ENCODE measurements around the gene IQGAP2. TPM values are rescaled to one million over a fixed set of nuclear protein-coding genes. Genes with fewer than 3 reads are reported as not detected.

The IQGAP2 gene
- total RNA-seq, 2 experiments from 2014 or later: 118 to 124 TPM

DNA sequence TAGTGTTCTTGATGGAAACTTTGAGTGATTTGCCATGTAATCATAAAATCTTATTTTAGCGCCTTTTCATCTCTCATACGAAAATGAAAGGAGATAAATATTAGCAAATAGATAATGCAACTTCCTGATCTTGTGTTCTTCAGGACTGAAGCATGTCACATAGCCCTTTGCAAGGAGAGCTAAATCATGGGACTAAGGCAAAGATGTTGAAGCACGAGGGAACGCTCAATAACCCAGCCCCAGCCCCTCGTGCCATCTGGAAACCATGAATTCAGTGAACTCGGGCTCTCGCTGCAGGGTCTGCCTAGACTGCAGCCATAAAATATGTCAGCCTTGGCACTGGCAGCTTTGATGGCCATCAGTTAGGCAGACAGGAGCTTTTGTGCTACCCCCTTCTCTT, 161.9 kb downstream of the IQGAP2 start:
- POLR2A ChIA-PET: interaction anchor here (0.7 to 2.0 kb wide), 3 partner anchors 9 to 108 kb away, joined by 3 to 7 read pairs (median 3); no protein-coding TSS in a partner anchor
- peaks cover 49% of the 10 kb centered on the region for H3K36me3 Mint-ChIP-seq (ENCODE audit: low read depth)

DNA sequence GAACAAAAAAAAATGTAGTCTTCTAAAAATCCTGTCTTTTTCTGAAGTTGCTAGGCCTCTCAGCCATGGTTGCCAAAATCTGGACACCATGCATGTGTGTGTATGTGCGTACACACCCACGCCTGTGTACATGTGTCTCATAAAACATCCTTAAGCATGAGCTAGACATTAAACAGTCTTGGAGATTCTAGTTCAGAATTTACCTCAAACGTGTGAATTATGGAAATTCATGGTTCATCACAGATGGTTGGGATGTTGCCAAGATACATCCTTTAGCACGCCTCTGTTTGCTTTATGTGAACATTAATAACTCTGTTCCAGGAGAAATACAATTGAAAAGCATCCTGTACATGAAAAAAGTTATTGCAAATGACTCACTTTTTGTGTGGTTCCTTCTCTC, 167.1 kb downstream of the IQGAP2 start:
- H3K4me3 Mint-ChIP-seq: no peak overlapping the region
- no peaks in the 10 kb centered on the region for H3K9me3 Mint-ChIP-seq
- no peak overlapping the region for H3K27ac Mint-ChIP-seq
- ChIA-PET POLR2A (no interaction called here), CTCF (interaction anchor here (1.4 kb wide), 1 partner anchor 13 kb away, joined by 5 read pairs; no protein-coding TSS in a partner anchor)
- peaks cover 6% of the 10 kb centered on the region for H3K4me1 Mint-ChIP-seq
- no peaks in the 10 kb centered on the region for H3K27me3 Mint-ChIP-seq
- peaks cover 35% of the 10 kb centered on the region for H3K36me3 Mint-ChIP-seq (ENCODE audit: low read depth)
- no peak for DNase-seq

More for the DNA sequence above, 161.9 kb downstream of the IQGAP2 start:
- Mint-ChIP-seq H3K4me3 (no peak overlapping the region), H3K9me3 (no peaks in the 10 kb centered on the region), H3K4me1 (peaks cover 14% of the 10 kb centered on the region), H3K27ac (no peak overlapping the region), H3K27me3 (no peaks in the 10 kb centered on the region)
- DNase-seq: no peak
- CTCF ChIA-PET: interaction anchor here (1.2 to 1.5 kb wide), 2 partner anchors 18 to 37 kb away, joined by 3 read pairs; no protein-coding TSS in a partner anchor

DNA sequence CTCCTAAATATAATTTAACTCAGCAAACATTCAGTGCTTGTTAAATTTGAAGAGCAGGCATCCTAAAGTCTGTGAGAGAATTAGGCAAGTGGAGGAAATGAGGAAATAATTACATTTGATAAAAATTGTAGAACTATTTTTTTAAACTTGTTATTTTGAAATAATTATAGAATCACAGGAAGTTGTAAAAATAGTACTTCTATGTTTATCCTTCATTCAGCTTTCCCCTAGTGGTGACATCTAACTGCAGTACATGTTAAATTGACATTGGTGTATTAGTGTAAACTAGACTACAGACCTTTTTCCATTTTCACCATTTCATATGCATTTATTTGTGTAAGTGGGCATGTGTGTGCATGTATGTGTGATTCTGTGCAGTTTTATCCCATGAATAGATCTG, 168.5 kb downstream of the IQGAP2 start:
- H3K27ac Mint-ChIP-seq: no peak overlapping the region
- H3K36me3 Mint-ChIP-seq (ENCODE audit: low read depth): peaks cover 31% of the 10 kb centered on the region
- peaks cover 4% of the 10 kb centered on the region for H3K4me1 Mint-ChIP-seq
- POLR2A ChIA-PET: interaction anchor here (1.1 kb wide), 1 partner anchor 24 kb away, joined by 3 read pairs; no protein-coding TSS in a partner anchor
- no peaks in the 10 kb centered on the region for H3K9me3 Mint-ChIP-seq
- DNase-seq: no peak
- no peaks in the 10 kb centered on the region for H3K27me3 Mint-ChIP-seq
- H3K4me3 Mint-ChIP-seq: no peak overlapping the region
- CTCF ChIA-PET: interaction anchor here (1.0 to 1.6 kb wide), 3 partner anchors 8 to 23 kb away, joined by 3 to 7 read pairs (median 3); no protein-coding TSS in a partner anchor

DNA sequence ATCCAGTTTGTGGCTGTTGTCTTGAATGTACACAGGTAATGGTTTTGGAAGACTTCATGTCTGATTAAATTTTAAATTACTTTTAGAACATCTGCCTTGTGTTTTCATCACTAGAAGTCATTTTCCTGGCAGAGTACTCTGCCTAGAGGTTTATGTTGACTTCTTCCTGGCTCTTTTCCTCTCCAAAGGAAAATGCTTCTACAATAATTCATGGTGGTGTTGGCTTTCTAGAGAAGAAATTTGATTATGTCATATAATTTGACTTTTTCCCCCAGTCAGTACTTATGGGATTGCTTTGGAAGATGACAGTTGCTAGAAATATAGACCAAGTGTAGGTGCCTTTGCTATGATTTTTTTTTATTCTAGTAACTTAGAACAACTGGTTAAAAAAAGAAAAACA, 173.4 kb downstream of the IQGAP2 start:
- Mint-ChIP-seq H3K4me1 (peaks cover 11% of the 10 kb centered on the region), H3K4me3 (no peak overlapping the region), H3K27ac (no peak overlapping the region), H3K36me3 (ENCODE audit: low read depth) (peaks cover 26% of the 10 kb centered on the region), H3K27me3 (no peaks in the 10 kb centered on the region), H3K9me3 (no peaks in the 10 kb centered on the region)
- CTCF ChIA-PET: interaction anchor here (0.6 to 1.7 kb wide), 2 partner anchors 24 to 149 kb away, joined by 3 to 5 read pairs; no protein-coding TSS in a partner anchor
- DNase-seq: no peak
- POLR2A ChIA-PET: interaction anchor here (1.0 kb wide), 1 partner anchor 29 kb away, joined by 8 read pairs; no protein-coding TSS in a partner anchor

DNA sequence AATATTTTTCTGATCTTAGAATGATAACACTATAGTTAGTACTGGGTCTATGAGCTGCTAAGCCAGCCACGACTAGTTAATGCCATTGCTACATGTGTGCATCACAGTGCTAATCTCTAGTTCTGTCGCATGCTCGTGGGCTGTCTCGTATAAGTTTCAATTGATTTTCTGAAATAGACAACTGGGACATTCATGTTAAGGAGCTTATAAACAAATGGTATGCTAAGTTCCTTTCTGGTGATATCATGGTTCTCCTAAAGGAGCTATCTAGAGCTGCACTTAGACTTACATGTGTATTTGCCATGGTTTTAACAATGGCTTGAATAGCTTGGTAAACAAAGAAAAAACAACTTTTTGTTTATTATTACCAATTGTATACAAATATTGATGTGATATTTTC, 173.9 kb downstream of the IQGAP2 start:
- peaks cover 21% of the 10 kb centered on the region for H3K36me3 Mint-ChIP-seq (ENCODE audit: low read depth)
- H3K9me3 Mint-ChIP-seq: no peaks in the 10 kb centered on the region
- no peak for DNase-seq
- no peak overlapping the region for H3K27ac Mint-ChIP-seq
- peaks cover 16% of the 10 kb centered on the region for H3K4me1 Mint-ChIP-seq
- POLR2A ChIA-PET: interaction anchor here (0.9 to 1.0 kb wide), 2 partner anchors 15 to 30 kb away, joined by 3 to 8 read pairs; no protein-coding TSS in a partner anchor
- CTCF ChIA-PET: interaction anchor here (0.6 to 1.7 kb wide), 4 partner anchors 23 to 149 kb away, joined by 3 to 5 read pairs (median 3); no protein-coding TSS in a partner anchor
- no peaks in the 10 kb centered on the region for H3K27me3 Mint-ChIP-seq
- H3K4me3 Mint-ChIP-seq: no peak overlapping the region

DNA sequence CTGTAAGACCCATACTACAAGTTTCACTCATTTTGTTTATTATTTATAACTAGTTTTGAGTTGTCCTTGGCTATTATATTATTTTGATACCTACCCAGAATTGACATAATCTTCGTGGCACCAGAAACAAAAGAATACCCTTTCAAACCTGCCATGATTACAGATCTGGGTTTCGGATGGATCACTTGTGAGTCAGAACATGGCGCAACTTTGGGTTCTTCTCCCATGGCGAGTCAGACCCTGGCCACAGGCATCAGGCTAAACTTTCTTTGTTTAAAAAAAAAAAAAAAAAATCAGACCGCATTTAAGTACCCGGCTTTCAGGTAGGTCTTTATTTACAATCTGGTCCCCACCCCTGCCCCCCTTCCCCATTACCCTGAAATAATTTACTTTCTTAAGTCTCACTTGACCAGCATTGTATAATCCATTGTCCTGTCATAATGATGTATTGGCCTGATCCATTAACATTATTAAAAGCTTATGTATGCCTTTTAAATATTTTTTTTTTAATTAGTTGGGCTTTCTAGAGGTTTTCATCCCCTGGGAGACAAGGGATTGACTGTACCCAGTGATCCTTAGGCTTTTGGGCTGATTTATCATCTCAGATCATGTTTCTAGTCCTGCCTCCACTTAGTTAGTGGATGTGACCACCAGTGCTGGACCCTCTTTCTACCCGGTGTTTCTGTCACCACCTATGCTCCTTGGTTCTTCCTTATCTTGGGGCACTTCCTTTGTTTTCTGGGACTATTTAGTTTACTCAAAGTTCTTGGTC, 176.3 kb downstream of the IQGAP2 start:
- Mint-ChIP-seq H3K27ac (no peak overlapping the region), H3K27me3 (no peaks in the 10 kb centered on the region), H3K36me3 (ENCODE audit: low read depth) (peaks cover 23% of the 10 kb centered on the region), H3K4me3 (no peak overlapping the region), H3K9me3 (no peaks in the 10 kb centered on the region), H3K4me1 (peaks cover 29% of the 10 kb centered on the region)
- no peak for DNase-seq
- ChIA-PET POLR2A (interaction anchor here (4.6 kb wide), 1 partner anchor 32 kb away, joined by 19 read pairs; no protein-coding TSS in a partner anchor), CTCF (no interaction called here)

DNA sequence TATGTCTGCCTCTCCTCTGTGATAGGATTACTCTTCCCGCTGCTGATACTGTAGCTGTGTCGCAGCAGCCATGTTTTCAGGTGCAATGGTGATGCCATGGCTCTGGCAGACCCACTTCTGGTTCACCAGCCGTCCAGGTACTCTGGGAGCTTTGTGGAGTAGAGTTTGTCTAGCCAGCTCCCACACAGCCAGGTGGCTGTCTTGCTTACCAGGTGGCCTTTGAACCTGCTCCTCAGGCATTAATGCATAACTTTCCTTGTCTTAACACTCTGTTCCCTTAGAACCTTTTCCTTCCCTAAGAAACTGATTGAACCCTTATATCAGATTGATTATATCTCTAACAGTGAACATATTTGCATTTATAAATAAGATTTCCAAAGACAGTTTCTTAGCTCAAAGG, 177.9 kb downstream of the IQGAP2 start:
- peaks cover 23% of the 10 kb centered on the region for H3K36me3 Mint-ChIP-seq (ENCODE audit: low read depth)
- ChIA-PET CTCF (interaction anchor here (1.0 to 3.2 kb wide), 2 partner anchors 38 to 178 kb away, joined by 3 to 23 read pairs; partner anchors contain the start of gene IQGAP2), POLR2A (interaction anchor here (1.4 to 4.6 kb wide), 2 partner anchors 33 to 177 kb away, joined by 4 to 19 read pairs; no protein-coding TSS in a partner anchor)
- H3K9me3 Mint-ChIP-seq: no peaks in the 10 kb centered on the region
- no peak for DNase-seq
- H3K4me1 Mint-ChIP-seq: peaks cover 29% of the 10 kb centered on the region
- no peaks in the 10 kb centered on the region for H3K27me3 Mint-ChIP-seq
- no peak overlapping the region for H3K27ac Mint-ChIP-seq
- no peak overlapping the region for H3K4me3 Mint-ChIP-seq

DNA sequence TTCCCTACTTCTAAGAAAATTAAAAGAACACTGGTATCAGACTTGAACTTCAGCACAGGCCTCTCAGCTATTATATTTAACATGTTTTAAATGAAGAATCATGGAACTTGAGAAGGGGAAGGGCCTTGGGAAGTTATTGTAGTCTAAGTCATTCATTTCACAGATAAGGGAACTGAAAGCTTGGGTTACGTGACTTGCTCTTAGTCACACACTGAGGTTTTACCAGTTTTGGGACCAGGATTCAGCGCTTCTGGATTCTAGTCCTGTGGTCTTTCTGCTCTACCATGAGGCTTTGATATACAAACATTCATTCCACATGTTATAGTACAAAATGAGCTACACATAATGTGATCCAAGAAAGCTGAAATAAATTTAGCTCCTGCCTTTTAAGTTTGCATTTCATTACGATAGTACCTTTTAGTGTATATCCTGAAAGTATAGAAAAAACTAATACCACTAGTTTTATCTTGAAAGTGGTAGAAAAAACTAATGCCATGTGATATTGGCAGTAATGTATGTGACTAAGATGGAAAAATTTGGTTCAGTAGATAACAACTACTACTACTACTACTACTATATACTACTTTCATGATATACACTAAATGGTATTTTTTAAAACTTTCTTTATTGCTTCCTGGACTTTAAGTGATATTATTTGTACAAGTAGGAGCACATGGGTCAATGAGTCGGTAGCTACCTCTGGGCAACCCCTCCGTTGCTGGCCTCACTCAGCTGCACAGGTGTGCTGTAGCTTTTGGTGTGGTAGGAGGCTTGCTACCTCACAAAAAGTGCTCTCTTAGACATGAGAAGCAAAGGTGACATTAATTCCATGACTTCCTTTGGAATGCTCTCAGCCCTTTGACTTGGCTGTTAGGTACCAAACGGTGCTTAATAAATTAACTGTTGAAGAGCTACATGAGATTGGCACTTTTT, 179.4 kb downstream of the IQGAP2 start:
- Mint-ChIP-seq H3K4me1 (peaks cover 29% of the 10 kb centered on the region), H3K36me3 (ENCODE audit: low read depth) (peaks cover 15% of the 10 kb centered on the region), H3K27me3 (no peaks in the 10 kb centered on the region), H3K4me3 (no peak overlapping the region), H3K9me3 (no peaks in the 10 kb centered on the region), H3K27ac (peak overlapping the region; percentile 26)
- ChIA-PET POLR2A (interaction anchor here (1.0 to 4.6 kb wide), 5 partner anchors 19 to 179 kb away, joined by 3 to 28 read pairs (median 19); partner anchors contain the start of gene IQGAP2), CTCF (interaction anchor here (0.7 to 3.3 kb wide), 26 partner anchors 9 to 590 kb away, joined by 3 to 51 read pairs (median 4); partner anchors contain the start of gene IQGAP2)
- DNase-seq: no peak

DNA sequence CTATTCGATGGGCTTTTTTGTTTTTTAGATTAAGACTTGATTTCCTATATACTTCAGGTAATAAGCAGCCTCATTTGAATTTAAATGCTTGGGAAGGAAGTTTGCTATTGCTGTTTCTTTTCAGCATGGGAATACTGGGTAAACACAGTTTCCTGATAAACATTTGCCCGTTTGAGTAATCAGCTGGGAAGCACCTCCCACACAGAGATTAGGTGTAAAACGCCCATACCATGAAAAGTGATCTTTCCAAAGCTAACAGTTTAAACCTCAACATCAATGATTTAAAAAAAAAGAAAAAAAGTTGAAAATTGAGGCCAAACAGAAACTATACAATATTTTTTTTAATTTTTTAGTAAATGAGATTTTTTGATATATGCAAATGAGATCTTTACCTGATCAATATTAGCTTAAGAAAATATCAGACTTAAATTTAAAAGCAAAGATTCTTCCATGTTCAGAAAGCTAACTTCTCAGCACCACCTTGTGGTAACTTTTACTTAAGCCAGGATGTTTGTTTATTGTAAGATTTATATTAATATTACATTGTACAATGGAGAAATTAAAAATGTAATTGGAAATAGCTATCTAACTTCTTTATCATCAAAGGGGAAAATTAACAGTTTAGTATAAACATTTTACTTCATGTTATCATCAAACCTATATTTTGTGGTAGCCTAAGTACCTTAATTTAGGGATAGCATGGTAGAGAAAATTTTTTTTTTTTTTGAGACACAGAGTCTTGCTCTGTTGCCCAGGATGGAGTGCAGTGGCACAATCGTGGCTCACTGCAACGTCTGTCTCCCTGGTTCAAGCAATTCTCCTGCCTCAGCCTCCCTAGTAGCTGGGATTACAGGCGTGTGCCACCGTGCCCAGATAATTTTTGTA, 180.3 kb downstream of the IQGAP2 start:
- Mint-ChIP-seq H3K27me3 (no peaks in the 10 kb centered on the region), H3K9me3 (no peaks in the 10 kb centered on the region), H3K4me1 (peaks cover 26% of the 10 kb centered on the region), H3K36me3 (ENCODE audit: low read depth) (peaks cover 16% of the 10 kb centered on the region), H3K27ac (no peak overlapping the region), H3K4me3 (no peak overlapping the region)
- POLR2A ChIA-PET: interaction anchor here (0.7 to 4.6 kb wide), 4 partner anchors 36 to 180 kb away, joined by 3 to 28 read pairs (median 22); partner anchors contain the start of gene IQGAP2
- CTCF ChIA-PET: interaction anchor here (0.7 to 3.3 kb wide), 26 partner anchors 9 to 591 kb away, joined by 3 to 51 read pairs (median 4); partner anchors contain the start of gene IQGAP2
- no peak for DNase-seq

DNA sequence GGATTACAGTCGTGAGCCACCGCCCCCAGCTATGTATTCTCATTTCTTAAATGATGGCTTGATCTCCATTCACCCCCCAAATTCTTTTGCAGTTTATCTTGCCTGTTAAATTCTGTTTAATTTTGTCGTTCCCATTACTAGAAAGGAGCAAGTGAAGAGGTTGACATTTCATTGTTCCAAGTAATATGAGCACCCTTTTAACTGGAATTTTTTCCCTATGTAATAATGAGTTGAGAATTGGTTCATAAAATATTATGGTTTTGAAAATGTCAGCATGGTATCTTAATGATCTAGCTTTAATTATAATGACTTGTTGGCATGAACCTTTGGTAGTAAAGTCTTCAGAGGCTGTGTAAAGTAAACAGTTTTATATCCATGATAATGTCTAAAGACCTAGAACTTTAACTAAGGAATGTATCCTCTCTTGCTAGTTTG, 182.7 kb downstream of the IQGAP2 start:
- ChIA-PET POLR2A (no interaction called here), CTCF (interaction anchor here (0.6 to 3.0 kb wide), 3 partner anchors 9 to 431 kb away, joined by 3 to 8 read pairs (median 5); no protein-coding TSS in a partner anchor)
- H3K27ac Mint-ChIP-seq: no peak overlapping the region
- peaks cover 31% of the 10 kb centered on the region for H3K4me1 Mint-ChIP-seq
- no peaks in the 10 kb centered on the region for H3K9me3 Mint-ChIP-seq
- no peak for DNase-seq
- H3K36me3 Mint-ChIP-seq (ENCODE audit: low read depth): peaks cover 27% of the 10 kb centered on the region
- H3K27me3 Mint-ChIP-seq: no peaks in the 10 kb centered on the region
- no peak overlapping the region for H3K4me3 Mint-ChIP-seq

DNA sequence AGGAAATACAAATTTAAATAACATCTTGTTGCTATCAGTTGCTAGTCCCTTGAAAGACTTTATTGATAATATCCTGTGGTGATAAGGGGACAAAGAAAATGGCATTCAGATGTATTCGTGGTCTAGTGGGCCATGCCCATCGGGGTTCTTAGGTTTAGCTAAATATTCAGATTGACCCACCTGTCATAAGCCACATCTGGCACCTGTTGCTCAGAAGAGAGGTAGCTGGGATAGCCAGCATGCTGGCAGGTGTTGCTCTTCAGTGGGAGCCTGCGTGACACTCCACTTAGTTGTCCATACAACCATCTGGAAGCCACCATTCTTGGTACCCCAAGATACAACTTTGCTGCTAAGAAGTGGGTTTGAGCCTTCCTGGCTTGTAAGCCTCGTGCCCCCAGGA, 183.4 kb downstream of the IQGAP2 start:
- no peaks in the 10 kb centered on the region for H3K27me3 Mint-ChIP-seq
- H3K4me1 Mint-ChIP-seq: peaks cover 26% of the 10 kb centered on the region
- no peaks in the 10 kb centered on the region for H3K9me3 Mint-ChIP-seq
- CTCF ChIA-PET: interaction anchor here (0.9 kb wide), 2 partner anchors 8 to 255 kb away, joined by 3 to 4 read pairs; no protein-coding TSS in a partner anchor
- POLR2A ChIA-PET: no interaction called here
- no peak overlapping the region for H3K27ac Mint-ChIP-seq
- peaks cover 31% of the 10 kb centered on the region for H3K36me3 Mint-ChIP-seq (ENCODE audit: low read depth)
- H3K4me3 Mint-ChIP-seq: no peak overlapping the region
- DNase-seq: no peak
